Fibroblast of mammary gland (primary cell): ENCODE data around the gene IL17C.

Source experiments
- DNase-seq: peaks from one replicate; pipeline ENCODE4 v3.0.0-alpha.2; 2010; ENCODE audit warnings: low read depth
- H3K4me3 ChIP-seq: 2 replicates; pipeline ENCODE4 v1.5.1; 2011; ENCODE audit warnings: low read depth, mild to moderate bottlenecking, low read length, moderate library complexity; ENCODE audit not compliant: control insufficient read depth
- TF ChIP-seq, protein P1 (sequence below): conservative IDR thresholded peaks from 2 replicates; pipeline ENCODE4 v1.5.1; 2011; ENCODE audit warnings: low read depth, low read length, inconsistent platforms; ENCODE audit not compliant: control insufficient read depth, insufficient read depth

Gene IL17C

DNA sequence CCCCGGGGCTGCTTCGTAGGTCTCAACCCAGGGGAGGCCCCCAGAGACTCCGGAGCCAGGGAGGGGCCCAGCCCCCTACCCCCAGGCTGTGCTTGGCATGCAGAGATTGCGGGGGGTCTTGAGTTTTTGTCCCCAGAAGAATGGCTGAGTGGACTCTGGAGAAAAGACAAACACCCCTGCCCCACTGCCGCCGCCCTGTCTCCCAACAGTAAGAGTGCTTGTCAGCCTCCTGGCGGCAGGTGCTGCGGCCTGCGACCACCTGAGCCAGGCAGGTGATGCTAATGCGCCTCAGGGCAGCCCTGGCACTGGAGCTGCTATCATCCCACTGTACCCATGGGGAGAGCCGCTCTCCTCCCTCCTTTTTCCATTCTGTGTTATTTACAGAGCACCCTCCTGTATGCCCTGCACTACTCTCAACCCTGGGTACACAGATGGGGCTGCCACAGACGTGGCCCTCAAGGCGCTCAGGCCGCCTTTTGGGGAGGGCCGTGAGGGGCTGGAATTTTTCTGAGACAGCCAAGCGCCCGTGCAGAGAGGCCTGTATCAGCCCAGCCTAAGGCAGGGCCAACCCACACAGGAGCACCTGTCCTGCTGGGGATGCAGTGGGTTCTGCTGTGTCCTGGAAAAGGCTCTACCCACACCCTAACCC, 2.6 kb upstream of the IL17C start:
- DNase-seq, result no peak
- H3K4me3 ChIP-seq, result no peak overlapping the region
- TF ChIP-seq, protein P1, sequence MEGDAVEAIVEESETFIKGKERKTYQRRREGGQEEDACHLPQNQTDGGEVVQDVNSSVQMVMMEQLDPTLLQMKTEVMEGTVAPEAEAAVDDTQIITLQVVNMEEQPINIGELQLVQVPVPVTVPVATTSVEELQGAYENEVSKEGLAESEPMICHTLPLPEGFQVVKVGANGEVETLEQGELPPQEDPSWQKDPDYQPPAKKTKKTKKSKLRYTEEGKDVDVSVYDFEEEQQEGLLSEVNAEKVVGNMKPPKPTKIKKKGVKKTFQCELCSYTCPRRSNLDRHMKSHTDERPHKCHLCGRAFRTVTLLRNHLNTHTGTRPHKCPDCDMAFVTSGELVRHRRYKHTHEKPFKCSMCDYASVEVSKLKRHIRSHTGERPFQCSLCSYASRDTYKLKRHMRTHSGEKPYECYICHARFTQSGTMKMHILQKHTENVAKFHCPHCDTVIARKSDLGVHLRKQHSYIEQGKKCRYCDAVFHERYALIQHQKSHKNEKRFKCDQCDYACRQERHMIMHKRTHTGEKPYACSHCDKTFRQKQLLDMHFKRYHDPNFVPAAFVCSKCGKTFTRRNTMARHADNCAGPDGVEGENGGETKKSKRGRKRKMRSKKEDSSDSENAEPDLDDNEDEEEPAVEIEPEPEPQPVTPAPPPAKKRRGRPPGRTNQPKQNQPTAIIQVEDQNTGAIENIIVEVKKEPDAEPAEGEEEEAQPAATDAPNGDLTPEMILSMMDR, result no peak

- no peak for DNase-seq
- TF ChIP-seq, protein P1, result no peak
- no peak overlapping the region for H3K4me3 ChIP-seq
Measured at GRCh38 chr16:88636488-88637265, 1.7 kb upstream of the IL17C start.

GRCh38 chr16:88639231-88640038, 1.1 kb downstream of the IL17C start:
- TF ChIP-seq, protein P1, result no peak
- no peak overlapping the region for H3K4me3 ChIP-seq
- no peak for DNase-seq

DNA sequence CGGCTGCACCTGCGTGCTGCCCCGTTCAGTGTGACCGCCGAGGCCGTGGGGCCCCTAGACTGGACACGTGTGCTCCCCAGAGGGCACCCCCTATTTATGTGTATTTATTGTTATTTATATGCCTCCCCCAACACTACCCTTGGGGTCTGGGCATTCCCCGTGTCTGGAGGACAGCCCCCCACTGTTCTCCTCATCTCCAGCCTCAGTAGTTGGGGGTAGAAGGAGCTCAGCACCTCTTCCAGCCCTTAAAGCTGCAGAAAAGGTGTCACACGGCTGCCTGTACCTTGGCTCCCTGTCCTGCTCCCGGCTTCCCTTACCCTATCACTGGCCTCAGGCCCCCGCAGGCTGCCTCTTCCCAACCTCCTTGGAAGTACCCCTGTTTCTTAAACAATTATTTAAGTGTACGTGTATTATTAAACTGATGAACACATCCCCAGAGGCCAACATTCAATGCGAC, 1.7 kb downstream of the IL17C start:
- TF ChIP-seq, protein P1, result no peak
- H3K4me3 ChIP-seq, result no peak overlapping the region
- DNase-seq, result no peak

DNA sequence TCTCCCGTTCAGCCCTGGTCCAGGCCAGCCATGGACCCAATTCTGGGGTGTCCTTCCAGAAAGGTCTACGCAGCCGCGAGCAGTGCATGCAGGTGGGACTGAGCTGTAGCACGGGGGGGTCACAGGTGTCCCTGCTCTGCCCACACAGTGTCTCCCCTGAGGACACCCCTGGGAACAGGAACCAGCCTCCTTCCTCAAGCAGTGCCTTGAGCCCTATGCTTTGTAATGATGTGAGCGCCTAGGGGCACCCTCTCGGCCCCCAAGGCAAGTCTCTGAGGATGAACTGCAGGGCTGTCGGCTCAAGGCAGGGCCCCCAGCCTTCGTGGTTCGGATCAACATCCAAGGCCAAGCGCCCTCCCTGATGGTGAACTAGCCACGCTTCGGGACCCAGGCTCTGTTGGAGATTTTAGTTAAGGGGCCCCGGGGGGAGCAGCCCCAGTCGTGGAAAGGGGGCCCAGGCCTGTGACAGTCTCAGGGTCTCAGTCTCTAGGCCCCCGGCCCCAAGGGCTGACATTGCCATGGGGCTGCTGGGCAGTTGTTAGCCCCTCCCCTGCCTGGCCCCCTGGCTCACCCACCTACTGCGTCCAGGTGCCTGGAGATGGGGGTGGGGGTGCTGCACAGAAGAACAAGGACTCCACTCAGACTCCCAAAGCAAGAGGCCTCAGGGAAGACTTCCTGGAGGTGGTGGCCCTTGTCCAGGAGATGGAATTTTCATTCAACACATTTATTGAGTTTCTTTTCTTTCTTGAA, 2.3 kb downstream of the IL17C start:
- TF ChIP-seq, protein P1, result no peak
- DNase-seq, result no peak
- H3K4me3 ChIP-seq, result no peak overlapping the region
